K562 (cell line): ENCODE results near the gene BRF1. TPM values are rescaled to one million over a fixed set of nuclear protein-coding genes. Genes with fewer than 3 reads are reported as not detected.
"Not testable (repeated sequence)": the region's sequence is repeated elsewhere in the genome, so short reads cannot be mapped to it uniquely, and the experiment has no call there.

Experiments used
- ATAC-seq: fragments of 200-7000 bp; cut with Tn5 transposase; 3 replicates; pipeline ENCODE4 v1.9.1; 2020; ENCODE audit warnings: moderate library complexity
- BruUV-seq: library from RNA; stranded (reverse); fragments of 400-500 nt; replicated peaks from 2 replicates; lab custom pipeline; 2021; lab: Mats Ljungman, UMichigan
- CTCF ChIA-PET: fragments of 300-600 bp; formaldehyde crosslinking; extraction: SDS; loops from one replicate; lab custom pipeline; 2021; ENCODE audit warnings: low intra/inter-chr PET ratio; lab: Yijun Ruan, JAX
- POLR2A ChIA-PET: fragments of 300-600, 350-650 bp; sonication (Branson Sonifier 250); formaldehyde crosslinking; extraction: SDS; loops from one replicate; lab custom pipeline; 2021; ENCODE audit warnings: antibody characterized with exemption, inconsistent platforms; lab: Yijun Ruan, JAX
- DNase-seq, 4 experiments: peaks; one replicate each; pipeline versions ENCODE4 v3.0.0 to v3.0.0-alpha.2; 2011 to 2018; ENCODE audit warnings: low spot score in 3 of 4, mixed read lengths in 3 of 4; ENCODE audit errors: extremely low read depth in 1 of 4
- FAIRE-seq: peaks from 2 replicates; lab custom pipeline; 2011; peaks lifted over from hg19 to GRCh38; lab: Jason Lieb, UNC
- H2AFZ ChIP-seq: 2 replicates; pipeline ENCODE4 v1.6.0; 2011; ENCODE audit warnings: low read depth, low read length, control low read depth, inconsistent platforms
- H3K27ac ChIP-seq: fragments of 200-600 bp; 3 replicates; pipeline ENCODE4 v1.8.0; 2011; ENCODE audit warnings: low read depth, mild to moderate bottlenecking, control low read depth, inconsistent platforms, low read length, moderate library complexity, mixed read lengths; ENCODE audit errors: extremely low read depth
- H3K27me3 ChIP-seq, 2 experiments: fragments of 300-600 bp in 1 of 2; 2 replicates in 1 of 2; 3 replicates in 1 of 2; pipeline versions ENCODE4 v1.6.0 to v1.8.0; 2011; ENCODE audit warnings: inconsistent platforms in 2 of 2, low read length in 2 of 2, mild to moderate bottlenecking in 1 of 2, mixed read lengths in 1 of 2, moderate library complexity in 1 of 2; ENCODE audit not compliant: control insufficient read depth in 2 of 2, insufficient read depth in 2 of 2
- H3K36me3 ChIP-seq: fragments of 300-600 bp; 3 replicates; pipeline ENCODE4 v1.8.0; 2011; ENCODE audit warnings: mild to moderate bottlenecking, low read length, inconsistent platforms; ENCODE audit not compliant: control insufficient read depth, insufficient read depth
- H3K4me1 ChIP-seq, 2 experiments: fragments of 200-600 bp in 1 of 2; replicated peaks in 1 of 2; 2 replicates in 1 of 2; 3 replicates in 1 of 2; pipeline versions ENCODE4 v1.5.1 to v1.8.0; 2011; ENCODE audit warnings: inconsistent platforms in 2 of 2, low read length in 2 of 2, mild to moderate bottlenecking in 1 of 2, mixed read lengths in 1 of 2, moderate library complexity in 1 of 2; ENCODE audit not compliant: control insufficient read depth in 2 of 2, insufficient read depth in 2 of 2
- H3K4me2 ChIP-seq: 2 replicates; pipeline ENCODE4 v1.6.1; 2011; ENCODE audit warnings: low read length, control low read depth, inconsistent platforms, mixed read lengths; ENCODE audit not compliant: insufficient read depth
- H3K4me3 ChIP-seq: fragments of 200-600 bp; sonication (generic), shearing (Covaris generic); 2 replicates; pipeline ENCODE4 v1.5.1; 2016; ENCODE audit warnings: control low read depth, inconsistent platforms
- H3K79me2 ChIP-seq: fragments of 200-600 bp; 3 replicates; pipeline ENCODE4 v1.8.0; 2011; ENCODE audit warnings: low read length, inconsistent platforms; ENCODE audit not compliant: control insufficient read depth, insufficient read depth
- H3K9ac ChIP-seq, 2 experiments: 2 replicates each; pipeline versions ENCODE4 v1.6.0 to v1.6.1; 2011; ENCODE audit warnings: low read depth in 2 of 2, low read length in 2 of 2, control low read depth in 1 of 2, inconsistent platforms in 1 of 2, mild to moderate bottlenecking in 1 of 2, mixed read lengths in 1 of 2; ENCODE audit not compliant: insufficient read depth in 1 of 2
- H3K9me1 ChIP-seq: one replicate; pipeline ENCODE4 v1.6.0; 2011; ENCODE audit warnings: inconsistent platforms, mild to moderate bottlenecking, low read length, moderate library complexity; ENCODE audit not compliant: control insufficient read depth, insufficient read depth
- H3K9me3 ChIP-seq: replicated peaks from 2 replicates; pipeline ENCODE4 v1.5.1; 2011; ENCODE audit warnings: low read depth, low read length, inconsistent platforms; ENCODE audit not compliant: control insufficient read depth, insufficient read depth
- H4K20me1 ChIP-seq: replicated peaks from 2 replicates; pipeline ENCODE4 v1.6.1; 2011; ENCODE audit warnings: low read length, inconsistent platforms, mixed read lengths; ENCODE audit not compliant: control insufficient read depth, insufficient read depth
- ARID1B ChIP-seq: fragments of 450-650 bp; IDR thresholded peaks from 2 replicates; pipeline ENCODE4 v1.6.1; 2016; ENCODE audit warnings: antibody characterized with exemption, mild to moderate bottlenecking, inconsistent platforms
- CEBPB ChIP-seq: fragments of 450-650 bp; IDR thresholded peaks from 2 replicates; pipeline ENCODE4 v1.6.1; 2016; ENCODE audit warnings: missing genetic modification characterization, missing compliant biosample characterization
- MTA1 ChIP-seq: fragments of 450-650 bp; IDR thresholded peaks from 2 replicates; pipeline ENCODE4 v1.6.1; 2017; ENCODE audit warnings: borderline replicate concordance
- ZEB2 ChIP-seq: fragments of 450-650 bp; IDR thresholded peaks from 2 replicates; pipeline ENCODE4 v1.6.1; 2016
- WGBS: fragments of 100-300 bp; shearing (Covaris generic); methylation state at CpG from one replicate; pipeline ENCODE4 v1.1.6; 2016; ENCODE audit warnings: low coverage, mixed read lengths; ENCODE audit not compliant: insufficient coverage; ENCODE audit errors: missing lambda C conversion rate; 5-methylcytosine and 5-hydroxymethylcytosine counted together
- in situ Hi-C: fragments of 300-500 bp; cut with MboI; formaldehyde crosslinking; loops from 4 replicates; pipeline ENCODE4 v1.15.0; 2018; ENCODE audit warnings: inconsistent platforms, mixed read lengths
- intact Hi-C: fragments of 100-400 bp; cut with micrococcal nuclease; formaldehyde crosslinking; loops from 2 replicates; pipeline ENCODE4 v1.14.2; 2022
- polyA plus RNA-seq, 8 experiments: library from polyadenylated mRNA; depleted of rRNA in 4 of 8; stranded (reverse) in 5 of 8; unstranded in 3 of 8; fragments of >200 nt; fragmentation: Nextera tagmentation in 2 of 8; fragmentation: Illumina TruSeq in 1 of 8; extraction: Ambion mirVana in 2 of 8; extraction: Trizol in 1 of 8; gene quantifications; 2 replicates each; pipeline versions ENCODE4 v1.2.1 to v1.2.3, GENCODE V29; 2011 to 2014; ENCODE audit warnings: inconsistent platforms in 1 of 8, missing spikeins in 1 of 8
- total RNA-seq, 7 experiments: library from RNA; depleted of rRNA in 6 of 7; stranded (reverse); fragments of >200 nt in 6 of 7; fragmentation: Illumina TruSeq in 2 of 7; extraction: Trizol in 2 of 7; gene quantifications; 2 replicates each; pipeline versions ENCODE4 v1.2.1 to v1.2.3, GENCODE V29; 2011 to 2021; ENCODE audit warnings: low replicate concordance in 1 of 7
- TF ChIP-seq, protein P1 (sequence below), 2 experiments: fragments of 450-650 bp in 1 of 2; sonication (generic) in 1 of 2; formaldehyde crosslinking in 1 of 2; IDR thresholded peaks in 1 of 2; conservative IDR thresholded peaks in 1 of 2; 2 replicates each; pipeline versions ENCODE4 v1.6.1 to v1.8.1; 2016 to 2023; ENCODE audit warnings: mild to moderate bottlenecking in 2 of 2, moderate library complexity in 2 of 2, inconsistent platforms in 1 of 2, missing genetic modification reagents in 1 of 2
- TF ChIP-seq, protein P2 (sequence below), 2 experiments: fragments of 450-650 bp; IDR thresholded peaks; 2 replicates each; pipeline ENCODE4 v1.6.1; 2018; ENCODE audit warnings: mild to moderate bottlenecking in 2 of 2, low read depth in 1 of 2; ENCODE audit not compliant: partially characterized antibody in 2 of 2

The BRF1 gene
- total and polyA plus RNA-seq, 9 of the 15 experiments (the other 6 are each of a cell fraction or from before 2014, with no cell fraction given) = 0.14 to 24.6 (median 8.2) TPM

DNA sequence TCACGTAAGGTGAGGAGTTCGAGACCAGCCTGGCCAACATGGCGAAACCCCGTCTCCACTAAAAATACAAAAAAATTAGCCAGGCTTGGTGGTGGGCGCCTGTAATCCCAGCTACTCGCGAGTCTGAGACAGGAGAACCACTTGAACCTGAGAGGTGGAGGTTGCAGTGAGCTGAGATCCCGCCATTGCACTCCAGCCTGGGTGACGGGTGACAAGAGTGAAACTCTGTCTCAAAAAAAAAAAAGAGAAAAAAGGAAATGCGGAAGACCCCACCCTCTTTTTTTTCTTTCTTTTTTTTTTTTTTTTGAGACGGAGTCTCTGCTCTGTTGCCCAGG, 1.1 kb upstream of the BRF1 start:
- H4K20me1 ChIP-seq, BruUV-seq, H3K27me3 ChIP-seq, H3K9me3 ChIP-seq, DNase-seq, in situ Hi-C loops, H3K36me3 ChIP-seq, FAIRE-seq, CTCF ChIA-PET, H3K9me1 ChIP-seq, ATAC-seq: not testable (repeated sequence)
- Histone ChIP-seq H3K4me1 (peaks cover 4 to 29% of the 10 kb centered on the region in 2 experiments; a peak in 4 of 5 replicates), H3K4me3 (peak overlapping the region; percentile 83), H2AFZ (peak overlapping the region; percentile 84), H3K9ac (peak overlapping the region; percentile 58 to 90), H3K79me2 (peaks cover 31% of the 10 kb centered on the region), H3K27ac (peak overlapping the region; percentile 69; the same call in 2 of the 3 replicates), H3K4me2 (peak overlapping the region; percentile 86)
- WGBS = 16% methylated on average over 7 of the region's 11 CpGs
- intact Hi-C loops = loop anchor here (2.0 kb wide), 1 partner anchor 189 kb away; the partner anchor contains the start of gene TEDC1
- TF ChIP-seq CEBPB (tag) (peak; percentile 45), ZEB2 (0 out of 2 replicates have a peak, but pooled peaks have one; percentile 4), ARID1B (0 out of 2 replicates have a peak, but pooled peaks have one; percentile 39), MTA1 (0 out of 2 replicates have a peak, but pooled peaks have one; percentile 4)
- TF ChIP-seq, protein P1, sequence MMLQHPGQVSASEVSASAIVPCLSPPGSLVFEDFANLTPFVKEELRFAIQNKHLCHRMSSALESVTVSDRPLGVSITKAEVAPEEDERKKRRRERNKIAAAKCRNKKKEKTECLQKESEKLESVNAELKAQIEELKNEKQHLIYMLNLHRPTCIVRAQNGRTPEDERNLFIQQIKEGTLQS (IDR thresholded peaks at IDR 0.05) = 0 out of 2 replicates have a peak, but pooled peaks have one; percentile 3
- TF ChIP-seq, protein P1 (CRISPR knock-in tag; conservative IDR thresholded peaks at IDR 0.05) = not testable (repeated sequence)
- TF ChIP-seq, protein P2, sequence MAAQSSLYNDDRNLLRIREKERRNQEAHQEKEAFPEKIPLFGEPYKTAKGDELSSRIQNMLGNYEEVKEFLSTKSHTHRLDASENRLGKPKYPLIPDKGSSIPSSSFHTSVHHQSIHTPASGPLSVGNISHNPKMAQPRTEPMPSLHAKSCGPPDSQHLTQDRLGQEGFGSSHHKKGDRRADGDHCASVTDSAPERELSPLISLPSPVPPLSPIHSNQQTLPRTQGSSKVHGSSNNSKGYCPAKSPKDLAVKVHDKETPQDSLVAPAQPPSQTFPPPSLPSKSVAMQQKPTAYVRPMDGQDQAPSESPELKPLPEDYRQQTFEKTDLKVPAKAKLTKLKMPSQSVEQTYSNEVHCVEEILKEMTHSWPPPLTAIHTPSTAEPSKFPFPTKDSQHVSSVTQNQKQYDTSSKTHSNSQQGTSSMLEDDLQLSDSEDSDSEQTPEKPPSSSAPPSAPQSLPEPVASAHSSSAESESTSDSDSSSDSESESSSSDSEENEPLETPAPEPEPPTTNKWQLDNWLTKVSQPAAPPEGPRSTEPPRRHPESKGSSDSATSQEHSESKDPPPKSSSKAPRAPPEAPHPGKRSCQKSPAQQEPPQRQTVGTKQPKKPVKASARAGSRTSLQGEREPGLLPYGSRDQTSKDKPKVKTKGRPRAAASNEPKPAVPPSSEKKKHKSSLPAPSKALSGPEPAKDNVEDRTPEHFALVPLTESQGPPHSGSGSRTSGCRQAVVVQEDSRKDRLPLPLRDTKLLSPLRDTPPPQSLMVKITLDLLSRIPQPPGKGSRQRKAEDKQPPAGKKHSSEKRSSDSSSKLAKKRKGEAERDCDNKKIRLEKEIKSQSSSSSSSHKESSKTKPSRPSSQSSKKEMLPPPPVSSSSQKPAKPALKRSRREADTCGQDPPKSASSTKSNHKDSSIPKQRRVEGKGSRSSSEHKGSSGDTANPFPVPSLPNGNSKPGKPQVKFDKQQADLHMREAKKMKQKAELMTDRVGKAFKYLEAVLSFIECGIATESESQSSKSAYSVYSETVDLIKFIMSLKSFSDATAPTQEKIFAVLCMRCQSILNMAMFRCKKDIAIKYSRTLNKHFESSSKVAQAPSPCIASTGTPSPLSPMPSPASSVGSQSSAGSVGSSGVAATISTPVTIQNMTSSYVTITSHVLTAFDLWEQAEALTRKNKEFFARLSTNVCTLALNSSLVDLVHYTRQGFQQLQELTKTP (IDR thresholded peaks at IDR 0.05; ENCODE audit: low read depth in 1 of 2, partially characterized antibody in 2 of 2) = peak in 1 of 2 experiments; percentile 1
- POLR2A ChIA-PET = interaction anchor here (0.6 to 1.6 kb wide), 3 partner anchors 12 to 36 kb away, joined by 3 to 5 read pairs (median 4); no protein-coding TSS in a partner anchor
